PC-3 (cell line): ENCODE measurements around the gene IKZF1. TPM values are rescaled to one million over a fixed set of nuclear protein-coding genes. Genes with fewer than 3 reads are reported as not detected.

Experiments
- ATAC-seq: fragments of 200-7000 bp; cut with Tn5 transposase; 2 replicates; pipeline ENCODE4 v1.9.1; 2020; ENCODE audit warnings: mild to moderate bottlenecking, moderate library complexity
- BruUV-seq: library from RNA; stranded (reverse); fragments of 400-500 nt; replicated peaks from 2 replicates; lab custom pipeline; 2021; lab: Mats Ljungman, UMichigan
- CTCF ChIA-PET: fragments of 300-600 bp; sonication (Branson Sonifier 250); formaldehyde crosslinking; loops from one replicate; lab custom pipeline; 2022; ENCODE audit warnings: antibody characterized with exemption; lab: Charles Lee
- POLR2A ChIA-PET: fragments of 300-600 bp; sonication (Branson Sonifier 250); formaldehyde crosslinking; loops from one replicate; lab custom pipeline; 2022; ENCODE audit warnings: antibody characterized with exemption; ENCODE audit not compliant: unreplicated experiment; lab: Charles Lee
- DNase-seq: peaks from one replicate; pipeline ENCODE4 v3.0.0-alpha.2; 2015
- H2AFZ ChIP-seq: fragments of 300-600 bp; sonication (generic); 2 replicates; pipeline ENCODE4 v1.6.0; 2016; ENCODE audit warnings: antibody characterized with exemption, low read length
- H3F3A ChIP-seq: fragments of 300-600 bp; sonication (generic); one replicate; pipeline ENCODE4 v1.6.0; 2017; ENCODE audit warnings: antibody characterized with exemption, low read length, control low read depth, mild to moderate bottlenecking; ENCODE audit not compliant: unreplicated experiment
- H3K27ac ChIP-seq: fragments of 300-600 bp; sonication (generic); 2 replicates; pipeline ENCODE4 v1.5.1; 2016; ENCODE audit warnings: mild to moderate bottlenecking, low read length
- H3K27me3 ChIP-seq: fragments of 300-600 bp; sonication (generic); 2 replicates; pipeline ENCODE4 v1.6.1; 2016; ENCODE audit warnings: low read length, mixed read lengths
- H3K36me3 ChIP-seq: fragments of 300-600 bp; sonication (generic); 2 replicates; pipeline ENCODE4 v1.6.1; 2016; ENCODE audit warnings: low read depth, mixed run types, low read length, mixed read lengths
- H3K4me1 ChIP-seq: fragments of 300-600 bp; sonication (generic); 2 replicates; pipeline ENCODE4 v1.5.1; 2016; ENCODE audit warnings: low read length; ENCODE audit not compliant: insufficient read depth
- H3K4me2 ChIP-seq: fragments of 300-600 bp; sonication (generic); 2 replicates; pipeline ENCODE4 v1.6.0; 2016; ENCODE audit warnings: low read length
- H3K4me3 ChIP-seq: fragments of 300-600 bp; sonication (generic); 2 replicates; pipeline ENCODE4 v1.5.1; 2016; ENCODE audit warnings: mild to moderate bottlenecking, low read length, mixed read lengths
- H3K79me2 ChIP-seq: fragments of 300-600 bp; sonication (generic); 2 replicates; pipeline ENCODE4 v1.6.1; 2017; ENCODE audit warnings: low read length, mixed read lengths
- H3K9ac ChIP-seq: fragments of 300-600 bp; sonication (generic); 2 replicates; pipeline ENCODE4 v1.6.0; 2016; ENCODE audit warnings: mild to moderate bottlenecking, low read length
- H3K9me2 ChIP-seq: fragments of 300-600 bp; sonication (generic); replicated peaks from 2 replicates; pipeline ENCODE4 v1.6.1; 2016; ENCODE audit warnings: mixed run types, low read length, mixed read lengths
- H3K9me3 ChIP-seq: fragments of 300-600 bp; sonication (generic); 2 replicates; pipeline ENCODE4 v1.6.1; 2016; ENCODE audit warnings: low read length, mixed read lengths
- H4K20me1 ChIP-seq: fragments of 300-600 bp; sonication (generic); 2 replicates; pipeline ENCODE4 v1.6.1; 2016; ENCODE audit warnings: low read length, mixed read lengths
- EZH2 ChIP-seq: fragments of 300-600 bp; sonication (generic); IDR thresholded peaks from one replicate; pipeline ENCODE4 v1.6.1; 2017; ENCODE audit warnings: antibody characterized with exemption, mild to moderate bottlenecking, low read length; ENCODE audit not compliant: unreplicated experiment
- EZH2phosphoT487 ChIP-seq: fragments of 300-600 bp; sonication (generic); IDR thresholded peaks from 2 replicates; pipeline ENCODE4 v1.6.1; 2018; ENCODE audit warnings: mild to moderate bottlenecking, antibody characterized with exemption, low read length, borderline replicate concordance
- intact Hi-C: fragments of 100-400 bp; cut with micrococcal nuclease; formaldehyde crosslinking; loops from 2 replicates; pipeline ENCODE4 v1.9.0; 2023
- total RNA-seq: library from RNA; depleted of rRNA; stranded (reverse); fragments of >200 nt; gene quantifications from 2 replicates; pipeline ENCODE4 v1.2.3, GENCODE V29; 2014
- TF ChIP-seq, protein P1 (sequence below): fragments of 300-600 bp; sonication (generic); conservative IDR thresholded peaks from 2 replicates; pipeline ENCODE4 v1.5.1; 2017; ENCODE audit warnings: antibody characterized with exemption, low read depth, mild to moderate bottlenecking, low read length

The IKZF1 gene
- total RNA-seq, 1 experiment from 2014 or later, result not detected

DNA sequence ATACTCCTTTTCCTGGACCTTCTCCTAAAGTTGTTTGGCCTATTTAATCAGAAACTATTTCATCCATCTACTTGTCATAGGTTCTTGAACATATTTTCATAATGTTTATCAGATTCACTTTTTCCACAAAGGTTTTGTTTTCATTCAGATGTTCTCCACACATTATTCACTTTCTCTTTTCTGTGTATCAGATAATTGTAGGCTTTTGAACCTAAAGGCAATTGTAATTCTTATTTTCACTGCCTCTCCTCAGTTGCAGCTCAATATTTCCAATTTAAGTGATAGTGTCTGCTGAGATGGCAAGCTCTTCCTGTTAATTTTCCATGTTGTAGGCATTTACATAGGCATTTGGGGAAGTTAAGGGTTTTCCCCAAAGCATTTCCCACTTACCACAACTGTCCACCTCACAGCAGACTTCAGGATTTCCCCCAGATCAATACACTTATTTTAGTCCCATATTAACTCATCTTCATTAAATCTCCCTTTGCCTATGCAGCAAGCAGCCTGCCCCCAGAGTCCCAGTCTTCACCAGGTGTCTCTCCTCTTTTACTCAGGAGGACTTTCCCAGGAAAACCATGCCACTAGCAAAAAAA lies 12.3 kb upstream of the IKZF1 start:
- no peaks in the 10 kb centered on the region for H3K79me2 ChIP-seq
- H3K9me3 ChIP-seq, result no peaks in the 10 kb centered on the region
- no peak overlapping the region for H3K27ac ChIP-seq
- H4K20me1 ChIP-seq, result no peaks in the 10 kb centered on the region
- no TSS peak for BruUV-seq
- H3F3A ChIP-seq, result no peaks in the 10 kb centered on the region
- DNase-seq (no peak), ATAC-seq (no peak)
- H3K4me2 ChIP-seq, result no peak overlapping the region
- H3K36me3 ChIP-seq, result no peaks in the 10 kb centered on the region
- H3K9me2 ChIP-seq, result no peaks in the 10 kb centered on the region
- H3K9ac ChIP-seq, result no peak overlapping the region
- peaks cover 52% of the 10 kb centered on the region for H3K27me3 ChIP-seq
- H3K4me3 ChIP-seq, result no peak overlapping the region
- H2AFZ ChIP-seq, result no peak overlapping the region
- H3K4me1 ChIP-seq, result no peaks in the 10 kb centered on the region
- ChIA-PET POLR2A (no interaction called here), CTCF (no interaction called here)
- TF ChIP-seq EZH2 (no peak), EZH2phosphoT487 (no peak)
- TF ChIP-seq, protein P1, sequence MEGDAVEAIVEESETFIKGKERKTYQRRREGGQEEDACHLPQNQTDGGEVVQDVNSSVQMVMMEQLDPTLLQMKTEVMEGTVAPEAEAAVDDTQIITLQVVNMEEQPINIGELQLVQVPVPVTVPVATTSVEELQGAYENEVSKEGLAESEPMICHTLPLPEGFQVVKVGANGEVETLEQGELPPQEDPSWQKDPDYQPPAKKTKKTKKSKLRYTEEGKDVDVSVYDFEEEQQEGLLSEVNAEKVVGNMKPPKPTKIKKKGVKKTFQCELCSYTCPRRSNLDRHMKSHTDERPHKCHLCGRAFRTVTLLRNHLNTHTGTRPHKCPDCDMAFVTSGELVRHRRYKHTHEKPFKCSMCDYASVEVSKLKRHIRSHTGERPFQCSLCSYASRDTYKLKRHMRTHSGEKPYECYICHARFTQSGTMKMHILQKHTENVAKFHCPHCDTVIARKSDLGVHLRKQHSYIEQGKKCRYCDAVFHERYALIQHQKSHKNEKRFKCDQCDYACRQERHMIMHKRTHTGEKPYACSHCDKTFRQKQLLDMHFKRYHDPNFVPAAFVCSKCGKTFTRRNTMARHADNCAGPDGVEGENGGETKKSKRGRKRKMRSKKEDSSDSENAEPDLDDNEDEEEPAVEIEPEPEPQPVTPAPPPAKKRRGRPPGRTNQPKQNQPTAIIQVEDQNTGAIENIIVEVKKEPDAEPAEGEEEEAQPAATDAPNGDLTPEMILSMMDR, result no peak
- intact Hi-C loops, result no loop called here

DNA sequence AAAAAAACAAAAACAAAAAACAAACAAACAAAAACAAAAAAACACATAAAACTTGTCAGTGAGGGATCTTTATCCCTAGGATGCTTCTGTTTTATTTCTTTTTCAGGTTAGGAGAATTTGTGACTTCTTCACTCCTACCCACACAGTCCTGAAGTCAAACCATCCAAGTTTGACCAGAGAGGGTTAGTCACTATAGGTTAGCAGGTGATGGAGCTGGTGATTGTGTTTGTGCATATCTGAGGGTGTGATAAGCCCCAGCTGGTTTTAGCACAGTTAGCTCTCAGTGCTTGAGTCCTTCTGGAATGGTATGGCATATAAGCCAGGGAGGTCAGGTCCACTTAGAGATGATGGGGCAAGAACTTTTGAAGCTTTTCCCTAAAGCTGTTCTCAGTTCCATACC lies 11.8 kb upstream of the IKZF1 start:
- ChIA-PET CTCF (no interaction called here), POLR2A (no interaction called here)
- DNase-seq (no peak), ATAC-seq (no peak)
- no peak overlapping the region for H3K27ac ChIP-seq
- no peak overlapping the region for H2AFZ ChIP-seq
- H3K9ac ChIP-seq, result no peak overlapping the region
- BruUV-seq, result no TSS peak
- H3K36me3 ChIP-seq, result no peaks in the 10 kb centered on the region
- no peaks in the 10 kb centered on the region for H3K9me3 ChIP-seq
- no peaks in the 10 kb centered on the region for H3K9me2 ChIP-seq
- H3K4me2 ChIP-seq, result no peak overlapping the region
- intact Hi-C loops, result no loop called here
- peaks cover 56% of the 10 kb centered on the region for H3K27me3 ChIP-seq
- H3K4me1 ChIP-seq, result no peaks in the 10 kb centered on the region
- TF ChIP-seq, protein P1, result no peak
- TF ChIP-seq EZH2, result no peak
- no peaks in the 10 kb centered on the region for H3F3A ChIP-seq
- H3K4me3 ChIP-seq, result no peak overlapping the region
- H3K79me2 ChIP-seq, result no peaks in the 10 kb centered on the region
- no peaks in the 10 kb centered on the region for H4K20me1 ChIP-seq

DNA sequence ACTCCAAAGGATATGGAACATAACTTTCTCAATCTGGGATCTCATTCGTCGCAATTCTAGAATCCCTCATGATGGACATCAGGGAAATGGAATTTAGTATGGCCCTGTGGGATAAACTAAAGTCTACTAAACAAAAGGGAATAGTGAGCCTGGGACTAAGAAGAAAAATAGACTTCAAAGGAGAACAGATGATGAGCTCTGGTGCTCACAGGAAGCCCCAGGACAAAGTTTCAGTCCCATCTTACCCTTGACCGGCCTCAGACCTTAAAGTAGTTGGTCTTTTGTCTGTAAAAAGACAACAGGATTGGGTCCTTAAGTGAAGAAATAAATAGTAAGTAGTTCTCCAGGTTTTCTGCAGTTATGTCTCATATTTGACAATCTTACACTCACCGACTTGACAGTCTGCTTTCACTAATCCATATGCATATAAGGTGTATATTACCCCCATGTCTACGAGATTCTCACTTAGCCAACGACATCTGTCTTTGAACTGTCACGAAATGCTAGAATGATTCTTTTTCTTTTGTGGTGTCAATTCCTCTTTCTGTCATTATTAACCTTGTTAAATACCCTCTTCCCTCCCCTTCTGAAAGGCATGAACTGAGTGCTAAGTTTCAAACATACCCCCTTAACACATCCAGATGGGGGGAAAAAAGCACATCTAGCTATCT lies 10.9 kb upstream of the IKZF1 start:
- TF ChIP-seq, protein P1, result no peak
- TF ChIP-seq EZH2 (no peak), EZH2phosphoT487 (no peak)
- H3K4me1 ChIP-seq, result no peaks in the 10 kb centered on the region
- H3K9me3 ChIP-seq, result no peaks in the 10 kb centered on the region
- no peak for ATAC-seq
- H3K9ac ChIP-seq, result no peak overlapping the region
- H3K36me3 ChIP-seq, result no peaks in the 10 kb centered on the region
- H3K9me2 ChIP-seq, result no peaks in the 10 kb centered on the region
- ChIA-PET POLR2A (no interaction called here), CTCF (no interaction called here)
- no peak for DNase-seq
- no TSS peak for BruUV-seq
- no peak overlapping the region for H3K4me2 ChIP-seq
- H3K27me3 ChIP-seq, result peaks cover 58% of the 10 kb centered on the region
- H3K79me2 ChIP-seq, result no peaks in the 10 kb centered on the region
- H3K4me3 ChIP-seq, result no peak overlapping the region
- H4K20me1 ChIP-seq, result no peaks in the 10 kb centered on the region
- no peak overlapping the region for H2AFZ ChIP-seq
- H3K27ac ChIP-seq, result no peak overlapping the region
- H3F3A ChIP-seq, result no peaks in the 10 kb centered on the region
- intact Hi-C loops, result no loop called here
